GM23338 (cell line): ENCODE results near the gene EXOC4. TPM values are rescaled to one million over a fixed set of nuclear protein-coding genes. Genes with fewer than 3 reads are reported as not detected.
"Not testable (repeated sequence)": the region's sequence is repeated elsewhere in the genome, so short reads cannot be mapped to it uniquely, and the experiment has no call there.

Source experiments
- ATAC-seq: fragments of 200-7000 bp; cut with Tn5 transposase; 3 replicates; pipeline ENCODE4 v1.9.1; 2020
- DNase-seq: peaks from one replicate; pipeline ENCODE4 v3.0.0-alpha.2; 2015; ENCODE audit warnings: low spot score
- H2AFZ ChIP-seq: fragments of 200-600 bp; sonication (generic); 2 replicates; pipeline ENCODE4 v1.8.0; 2016; ENCODE audit warnings: antibody characterized with exemption, mild to moderate bottlenecking, moderate library complexity
- H3F3A ChIP-seq: fragments of 200-600 bp; sonication (generic); replicated peaks from 2 replicates; pipeline ENCODE4 v1.8.0; 2017; ENCODE audit warnings: antibody characterized with exemption, mixed run types, low read depth
- H3K27ac ChIP-seq: fragments of 200-600 bp; sonication (generic); 2 replicates; pipeline ENCODE4 v1.6.1; 2016; ENCODE audit warnings: low read depth
- H3K27me3 ChIP-seq: fragments of 200-600 bp; sonication (generic); 2 replicates; pipeline ENCODE4 v1.8.0; 2016; ENCODE audit warnings: mild to moderate bottlenecking, mixed run types, moderate library complexity; ENCODE audit not compliant: insufficient read depth
- H3K36me3 ChIP-seq: fragments of 200-600 bp; sonication (generic); 2 replicates; pipeline ENCODE4 v1.8.0; 2016; ENCODE audit warnings: mild to moderate bottlenecking; ENCODE audit not compliant: insufficient read depth
- H3K4me1 ChIP-seq: fragments of 200-600 bp; sonication (generic); 2 replicates; pipeline ENCODE4 v1.8.0; 2016; ENCODE audit warnings: mild to moderate bottlenecking, moderate library complexity; ENCODE audit not compliant: insufficient read depth
- H3K4me2 ChIP-seq: fragments of 200-600 bp; sonication (generic); 2 replicates; pipeline ENCODE4 v1.7.1; 2017; ENCODE audit warnings: mixed run types
- H3K4me3 ChIP-seq: fragments of 200-600 bp; sonication (generic); 2 replicates; pipeline ENCODE4 v1.6.1; 2016; ENCODE audit warnings: mixed run types
- H3K79me2 ChIP-seq: fragments of 200-600 bp; sonication (generic); replicated peaks from 2 replicates; pipeline ENCODE4 v1.8.0; 2017; ENCODE audit warnings: mild to moderate bottlenecking; ENCODE audit not compliant: insufficient read depth
- H3K9me2 ChIP-seq: fragments of 200-600 bp; sonication (generic); 2 replicates; pipeline ENCODE4 v1.8.0; 2017; ENCODE audit not compliant: insufficient read depth
- H4K20me1 ChIP-seq: fragments of 200-600 bp; sonication (generic); replicated peaks from 2 replicates; pipeline ENCODE4 v1.8.0; 2017; ENCODE audit warnings: mild to moderate bottlenecking; ENCODE audit not compliant: insufficient read depth
- H3K27ac Mint-ChIP-seq: 2 replicates; pipeline ENCODE4 v1.8.0; 2020; ENCODE audit warnings: inconsistent platforms, mild to moderate bottlenecking, moderate library complexity, mixed read lengths
- H3K27me3 Mint-ChIP-seq: 3 replicates; pipeline ENCODE4 v1.8.0; 2022; ENCODE audit warnings: low read depth, mild to moderate bottlenecking, moderate library complexity, mixed read lengths, inconsistent platforms; ENCODE audit not compliant: insufficient read depth, poor library complexity
- H3K36me3 Mint-ChIP-seq: 3 replicates; pipeline ENCODE4 v1.8.0; 2021; ENCODE audit warnings: low read depth, mild to moderate bottlenecking, inconsistent platforms, moderate library complexity, mixed read lengths
- H3K4me1 Mint-ChIP-seq: 3 replicates; pipeline ENCODE4 v1.8.0; 2020; ENCODE audit warnings: mild to moderate bottlenecking, inconsistent platforms, mixed read lengths
- H3K4me3 Mint-ChIP-seq: 3 replicates; pipeline ENCODE4 v1.8.0; 2021; ENCODE audit warnings: moderate library complexity, mild to moderate bottlenecking, inconsistent platforms, mixed read lengths
- H3K9me3 Mint-ChIP-seq: 3 replicates; pipeline ENCODE4 v1.8.0; 2020; ENCODE audit warnings: moderate library complexity, mild to moderate bottlenecking, inconsistent platforms, mixed read lengths
- CREB1 ChIP-seq: fragments of 250-450 bp; sonication (Bioruptor Pico); IDR thresholded peaks from 2 replicates; pipeline ENCODE4 v1.5.0; 2020; ENCODE audit warnings: low read depth, mild to moderate bottlenecking, moderate library complexity
- CTCF ChIP-seq, 2 experiments: fragments of 200-600 bp in 1 of 2; sonication (generic) in 1 of 2; conservative IDR thresholded peaks; 2 replicates each; pipeline versions ENCODE4 v1.5.1 to v1.6.1; 2016 to 2017; ENCODE audit warnings: antibody characterized with exemption in 2 of 2, low read depth in 2 of 2, mild to moderate bottlenecking in 2 of 2, moderate library complexity in 1 of 2
- ETS1 ChIP-seq: IDR thresholded peaks from 2 replicates; pipeline ENCODE4 v1.6.1; 2016; ENCODE audit warnings: antibody characterized with exemption
- EZH2 ChIP-seq: fragments of 200-600 bp; sonication (generic); IDR thresholded peaks from one replicate; pipeline ENCODE4 v1.8.0; 2017; ENCODE audit warnings: antibody characterized with exemption, mild to moderate bottlenecking, low read depth; ENCODE audit not compliant: unreplicated experiment
- EZH2phosphoT487 ChIP-seq: fragments of 200-600 bp; sonication (generic); IDR thresholded peaks from one replicate; pipeline ENCODE4 v1.8.1; 2018; ENCODE audit warnings: antibody characterized with exemption; ENCODE audit not compliant: unreplicated experiment
- JUNB ChIP-seq: IDR thresholded peaks from one replicate; pipeline ENCODE4 v1.6.1; 2016; ENCODE audit warnings: antibody characterized with exemption; ENCODE audit not compliant: unreplicated experiment
- POLR2AphosphoS5 ChIP-seq: IDR thresholded peaks from 2 replicates; pipeline ENCODE4 v1.6.1; 2016; ENCODE audit warnings: antibody characterized with exemption, low read depth
- STAT1 ChIP-seq: IDR thresholded peaks from one replicate; pipeline ENCODE4 v1.6.1; 2016; ENCODE audit warnings: antibody characterized with exemption; ENCODE audit not compliant: unreplicated experiment
- ZNF114 ChIP-seq: fragments of 250-450 bp; sonication (Bioruptor Pico); IDR thresholded peaks from 2 replicates; pipeline ENCODE4 v1.5.0; 2020; ENCODE audit warnings: mild to moderate bottlenecking, moderate library complexity
- ZNF331 ChIP-seq: fragments of 250-450 bp; sonication (Bioruptor Pico); IDR thresholded peaks from 2 replicates; pipeline ENCODE4 v1.5.0; 2020; ENCODE audit warnings: low read depth, mild to moderate bottlenecking, moderate library complexity
- ZNF462 ChIP-seq: fragments of 250-450 bp; sonication (Bioruptor Pico); IDR thresholded peaks from 2 replicates; pipeline ENCODE4 v1.5.0; 2020; ENCODE audit warnings: mild to moderate bottlenecking, moderate library complexity
- polyA plus RNA-seq: library from polyadenylated mRNA; unstranded; fragments of >200 nt; fragmentation: Nextera tagmentation; extraction: Ambion mirVana; gene quantifications from 2 replicates; pipeline ENCODE4 v1.2.1, GENCODE V29; 2016
- total RNA-seq: library from RNA; depleted of rRNA; stranded (reverse); fragments of >200 nt; shearing (Covaris generic); gene quantifications from 2 replicates; pipeline ENCODE4 v1.2.3, GENCODE V29; 2014

The EXOC4 gene
- total and polyA plus RNA-seq, 2 experiments from 2014 or later = 37.5 to 52.7 TPM

GRCh38 chr7:133777701-133778100 lies 524.8 kb downstream of the EXOC4 start (continued):
- TF ChIP-seq ZNF462 (CRISPR knock-in tag) (no peak), POLR2AphosphoS5 (no peak), ZNF114 (no peak), EZH2 (no peak), EZH2phosphoT487 (no peak)

GRCh38 chr7:133778472-133778871 lies 525.6 kb downstream of the EXOC4 start:
- Histone ChIP-seq H3K4me2 (no peak overlapping the region), H4K20me1 (peaks cover 5% of the 10 kb centered on the region; the same call in 1 of the 2 replicates), H3K9me2 (peaks cover 6% of the 10 kb centered on the region), H3K27me3 (no peaks in the 10 kb centered on the region), H3K79me2 (no peaks in the 10 kb centered on the region), H3K27ac (no peak overlapping the region), H3K36me3 (no peaks in the 10 kb centered on the region; the same call in 1 of the 2 replicates), H3K4me3 (no peak overlapping the region), H3K4me1 (no peaks in the 10 kb centered on the region), H3F3A (no peaks in the 10 kb centered on the region), H2AFZ (no peak overlapping the region)
- no peak overlapping the region for H3K27ac Mint-ChIP-seq
- no peaks in the 10 kb centered on the region for H3K4me1 Mint-ChIP-seq
- H3K9me3 Mint-ChIP-seq = peaks cover 6% of the 10 kb centered on the region; the same call in 1 of the 3 replicates
- no peak overlapping the region for H3K4me3 Mint-ChIP-seq
- TF ChIP-seq JUNB (no peak), ZNF114 (no peak), STAT1 (no peak), EZH2phosphoT487 (no peak), ETS1 (no peak), EZH2 (no peak), CTCF (conservative IDR thresholded peaks at IDR 0.05; ENCODE audit: low read depth in 2 of 2) (no peak), CREB1 (CRISPR knock-in tag) (no peak), ZNF331 (CRISPR knock-in tag) (no peak)
- no peak for ATAC-seq
- DNase-seq = no peak
- peaks cover 12% of the 10 kb centered on the region; the same call in 2 of the 3 replicates for H3K36me3 Mint-ChIP-seq
- peaks cover 2% of the 10 kb centered on the region for H3K27me3 Mint-ChIP-seq

GRCh38 chr7:133779538-133779937 lies 526.7 kb downstream of the EXOC4 start:
- H3F3A ChIP-seq, DNase-seq, H3K4me1 Mint-ChIP-seq, H3K27me3 ChIP-seq, H2AFZ ChIP-seq, H3K4me3 ChIP-seq, H3K27ac ChIP-seq, H3K9me2 ChIP-seq, H3K27ac Mint-ChIP-seq, H3K4me2 ChIP-seq, H3K9me3 Mint-ChIP-seq, ATAC-seq, H3K36me3 ChIP-seq, H3K4me3 Mint-ChIP-seq, H3K4me1 ChIP-seq, H3K79me2 ChIP-seq, H4K20me1 ChIP-seq, H3K27me3 Mint-ChIP-seq: not testable (repeated sequence)
- peaks cover 12% of the 10 kb centered on the region; the same call in 2 of the 3 replicates for H3K36me3 Mint-ChIP-seq
